Muscle layer of duodenum (tissue), 2 donors: ENCODE measurements around the gene GPR107.

Source experiments
- H3K27ac ChIP-seq: one replicate; pipeline ENCODE4 v1.7.0; 2013; ENCODE audit warnings: mild to moderate bottlenecking, low read length
- H3K27me3 ChIP-seq: one replicate; pipeline ENCODE4 v1.7.0; 2013; ENCODE audit warnings: low read depth, mild to moderate bottlenecking, control low read depth, low read length
- H3K36me3 ChIP-seq, 2 donors: one replicate each; pipeline ENCODE4 v1.7.0; 2013; ENCODE audit warnings: low read length in 2 of 2, control low read depth in 1 of 2, mild to moderate bottlenecking in 1 of 2; ENCODE audit not compliant: insufficient read depth in 2 of 2, control insufficient read depth in 1 of 2
- H3K4me1 ChIP-seq, 2 donors: one replicate each; pipeline ENCODE4 v1.7.0; 2013; ENCODE audit warnings: low read length in 2 of 2, mild to moderate bottlenecking in 2 of 2, control low read depth in 1 of 2, moderate library complexity in 1 of 2; ENCODE audit not compliant: insufficient read depth in 2 of 2, control insufficient read depth in 1 of 2
- H3K4me3 ChIP-seq, 2 donors: one replicate each; pipeline ENCODE4 v1.7.0; 2013; ENCODE audit warnings: low read length in 2 of 2, low read depth in 1 of 2, mild to moderate bottlenecking in 1 of 2
- H3K9me3 ChIP-seq, 2 donors: one replicate each; pipeline ENCODE4 v1.7.0; 2013; ENCODE audit warnings: low read length in 2 of 2, control low read depth in 1 of 2, mild to moderate bottlenecking in 1 of 2; ENCODE audit not compliant: control insufficient read depth in 1 of 2
- donor health status: healthy.

Gene GPR107

GRCh38 chr9:130155647-130156046 is 101.9 kb downstream of the GPR107 start:
- no peak overlapping the region for H3K27ac ChIP-seq
- H3K9me3 ChIP-seq: no peaks in the 10 kb centered on the region
- H3K27me3 ChIP-seq: no peaks in the 10 kb centered on the region
- H3K4me1 ChIP-seq: no peaks in the 10 kb centered on the region
- no peaks in the 10 kb centered on the region for H3K36me3 ChIP-seq
- no peak overlapping the region for H3K4me3 ChIP-seq

- H3K27ac ChIP-seq: no peak overlapping the region
- H3K36me3 ChIP-seq: no peaks in the 10 kb centered on the region
- H3K9me3 ChIP-seq: no peaks in the 10 kb centered on the region
- no peaks in the 10 kb centered on the region for H3K27me3 ChIP-seq
- H3K4me3 ChIP-seq: no peak overlapping the region
- no peaks in the 10 kb centered on the region for H3K4me1 ChIP-seq
Observed at GRCh38 chr9:130156672-130157071, 103.0 kb downstream of the GPR107 start.

- H3K36me3 ChIP-seq: no peaks in the 10 kb centered on the region
- no peak overlapping the region for H3K4me3 ChIP-seq
- no peaks in the 10 kb centered on the region for H3K9me3 ChIP-seq
- no peak overlapping the region for H3K27ac ChIP-seq
- H3K4me1 ChIP-seq: no peaks in the 10 kb centered on the region
- no peaks in the 10 kb centered on the region for H3K27me3 ChIP-seq
Observed at GRCh38 chr9:130157079-130157478, 103.4 kb downstream of the GPR107 start.

GRCh38 chr9:130158001-130158400 is 104.3 kb downstream of the GPR107 start:
- H3K36me3 ChIP-seq: no peaks in the 10 kb centered on the region
- no peaks in the 10 kb centered on the region for H3K27me3 ChIP-seq
- no peaks in the 10 kb centered on the region for H3K9me3 ChIP-seq
- no peak overlapping the region for H3K4me3 ChIP-seq
- no peaks in the 10 kb centered on the region for H3K4me1 ChIP-seq
- no peak overlapping the region for H3K27ac ChIP-seq

- no peak overlapping the region for H3K4me3 ChIP-seq
- H3K36me3 ChIP-seq: no peaks in the 10 kb centered on the region
- no peaks in the 10 kb centered on the region for H3K9me3 ChIP-seq
- no peak overlapping the region for H3K27ac ChIP-seq
- H3K4me1 ChIP-seq: no peaks in the 10 kb centered on the region
- H3K27me3 ChIP-seq: no peaks in the 10 kb centered on the region
Observed at GRCh38 chr9:130159057-130159456, 105.4 kb downstream of the GPR107 start.

- H3K4me1 ChIP-seq: no peaks in the 10 kb centered on the region
- no peaks in the 10 kb centered on the region for H3K36me3 ChIP-seq
- no peaks in the 10 kb centered on the region for H3K9me3 ChIP-seq
- H3K27me3 ChIP-seq: no peaks in the 10 kb centered on the region
- H3K27ac ChIP-seq: no peak overlapping the region
- H3K4me3 ChIP-seq: no peak overlapping the region
Observed at GRCh38 chr9:130159915-130160670, 106.4 kb downstream of the GPR107 start.

GRCh38 chr9:130160862-130161470 is 107.3 kb downstream of the GPR107 start:
- H3K4me3 ChIP-seq: no peak overlapping the region
- no peak overlapping the region for H3K27ac ChIP-seq
- no peaks in the 10 kb centered on the region for H3K4me1 ChIP-seq
- H3K36me3 ChIP-seq: no peaks in the 10 kb centered on the region
- no peaks in the 10 kb centered on the region for H3K9me3 ChIP-seq
- no peaks in the 10 kb centered on the region for H3K27me3 ChIP-seq

GRCh38 chr9:130165579-130165978 is 111.9 kb downstream of the GPR107 start:
- H3K4me1 ChIP-seq: no peaks in the 10 kb centered on the region
- no peaks in the 10 kb centered on the region for H3K36me3 ChIP-seq
- no peak overlapping the region for H3K4me3 ChIP-seq
- no peak overlapping the region for H3K27ac ChIP-seq
- H3K27me3 ChIP-seq: no peaks in the 10 kb centered on the region
- H3K9me3 ChIP-seq: no peaks in the 10 kb centered on the region

- no peaks in the 10 kb centered on the region for H3K4me1 ChIP-seq
- H3K27me3 ChIP-seq: no peaks in the 10 kb centered on the region
- H3K9me3 ChIP-seq: no peaks in the 10 kb centered on the region
- no peak overlapping the region for H3K4me3 ChIP-seq
- no peaks in the 10 kb centered on the region for H3K36me3 ChIP-seq
- H3K27ac ChIP-seq: no peak overlapping the region
Observed at GRCh38 chr9:130166399-130166798, 112.7 kb downstream of the GPR107 start.

- Histone ChIP-seq H3K36me3 (no peaks in the 10 kb centered on the region), H3K27ac (no peak overlapping the region), H3K4me3 (no peak overlapping the region), H3K27me3 (no peaks in the 10 kb centered on the region), H3K4me1 (no peaks in the 10 kb centered on the region), H3K9me3 (no peaks in the 10 kb centered on the region)
Observed at GRCh38 chr9:130167927-130168326, 114.2 kb downstream of the GPR107 start.

GRCh38 chr9:130171226-130172148 is 117.8 kb downstream of the GPR107 start:
- Histone ChIP-seq H3K27ac (no peak overlapping the region), H3K36me3 (no peaks in the 10 kb centered on the region), H3K27me3 (no peaks in the 10 kb centered on the region), H3K4me3 (peak overlapping the region in 1 of 2 donors; percentile 46), H3K4me1 (peaks cover 0 to 30% of the 10 kb centered on the region in 2 donors), H3K9me3 (no peaks in the 10 kb centered on the region)
